Measurements from ENCODE around the gene STRADA. TPM values are rescaled to one million over a fixed set of nuclear protein-coding genes. Genes with fewer than 3 reads are reported as not detected.

Gene STRADA
- total RNA-seq, 1 experiment from 2014 or later = 18.1 TPM

DNA sequence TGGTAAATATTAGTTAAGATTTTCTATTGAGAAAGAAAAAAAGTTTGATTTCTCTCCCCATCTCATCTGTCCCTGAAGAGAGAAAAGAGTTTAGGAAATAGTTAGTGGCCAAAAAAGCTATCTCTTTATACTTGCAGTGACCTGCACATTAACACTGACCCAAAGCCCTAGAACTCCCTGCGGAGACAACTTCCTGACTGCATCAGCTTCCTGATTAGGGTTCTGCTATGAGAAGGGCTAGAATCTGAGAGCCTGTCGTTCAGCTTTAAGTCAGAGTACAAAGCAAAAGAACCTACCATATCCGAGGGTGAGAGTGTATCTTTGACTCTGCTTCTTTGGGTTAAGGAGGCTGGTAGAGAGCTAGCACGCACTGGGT, 66.4 kb downstream of the STRADA start:
- no peaks in the 10 kb centered on the region for H3K9me3 Mint-ChIP-seq (ENCODE audit: low read depth, unreplicated experiment)
- intact Hi-C loops (cut with micrococcal nuclease; ENCODE audit: unreplicated experiment) = loop anchor here (10.0 kb wide), 1 partner anchor 50 kb away; the partner anchor contains the start of gene MAP3K3
- CTCF ChIA-PET = interaction anchor here (0.7 to 1.4 kb wide), 4 partner anchors 13 to 250 kb away, joined by 3 to 6 read pairs (median 3); no protein-coding TSS in a partner anchor
- peak overlapping the region; percentile 66 for H3K4me3 Mint-ChIP-seq (ENCODE audit: low read depth, unreplicated experiment)
- DNase-seq = no peak
- peaks cover 22% of the 10 kb centered on the region for H3K4me1 Mint-ChIP-seq (ENCODE audit: low read depth, unreplicated experiment)
- H3K36me3 Mint-ChIP-seq (ENCODE audit: insufficient read depth, unreplicated experiment) = peaks cover 5% of the 10 kb centered on the region
- BruUV-seq (replicated peaks) = no TSS peak
- H3K27ac Mint-ChIP-seq (ENCODE audit: unreplicated experiment) = no peak overlapping the region
- H3K27me3 Mint-ChIP-seq (ENCODE audit: unreplicated experiment) = no peaks in the 10 kb centered on the region
- TF ChIP-seq, protein P1, sequence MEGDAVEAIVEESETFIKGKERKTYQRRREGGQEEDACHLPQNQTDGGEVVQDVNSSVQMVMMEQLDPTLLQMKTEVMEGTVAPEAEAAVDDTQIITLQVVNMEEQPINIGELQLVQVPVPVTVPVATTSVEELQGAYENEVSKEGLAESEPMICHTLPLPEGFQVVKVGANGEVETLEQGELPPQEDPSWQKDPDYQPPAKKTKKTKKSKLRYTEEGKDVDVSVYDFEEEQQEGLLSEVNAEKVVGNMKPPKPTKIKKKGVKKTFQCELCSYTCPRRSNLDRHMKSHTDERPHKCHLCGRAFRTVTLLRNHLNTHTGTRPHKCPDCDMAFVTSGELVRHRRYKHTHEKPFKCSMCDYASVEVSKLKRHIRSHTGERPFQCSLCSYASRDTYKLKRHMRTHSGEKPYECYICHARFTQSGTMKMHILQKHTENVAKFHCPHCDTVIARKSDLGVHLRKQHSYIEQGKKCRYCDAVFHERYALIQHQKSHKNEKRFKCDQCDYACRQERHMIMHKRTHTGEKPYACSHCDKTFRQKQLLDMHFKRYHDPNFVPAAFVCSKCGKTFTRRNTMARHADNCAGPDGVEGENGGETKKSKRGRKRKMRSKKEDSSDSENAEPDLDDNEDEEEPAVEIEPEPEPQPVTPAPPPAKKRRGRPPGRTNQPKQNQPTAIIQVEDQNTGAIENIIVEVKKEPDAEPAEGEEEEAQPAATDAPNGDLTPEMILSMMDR (IDR thresholded peaks at IDR 0.05; ENCODE audit: unreplicated experiment) = no peak

DNA sequence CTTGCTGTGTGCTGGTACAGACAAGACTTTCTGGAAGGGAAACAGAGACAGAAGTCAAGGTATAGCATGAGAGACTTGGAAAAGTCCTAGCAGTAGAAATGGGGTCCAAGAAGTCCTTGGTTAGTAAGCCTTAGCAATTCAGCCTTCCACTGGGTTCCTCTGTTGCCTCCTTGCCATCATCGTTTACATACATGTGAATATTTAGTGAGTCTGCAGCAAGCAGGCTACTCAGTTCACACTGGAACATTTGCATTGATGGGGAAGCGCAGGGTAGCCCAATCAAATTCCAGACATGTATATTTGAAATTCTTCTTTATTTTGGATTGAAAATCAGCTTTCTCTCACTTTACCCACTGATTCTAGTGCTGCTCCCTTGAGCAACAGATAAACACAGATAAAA, 68.7 kb downstream of the STRADA start:
- TF ChIP-seq, protein P1 (IDR thresholded peaks at IDR 0.05; ENCODE audit: unreplicated experiment) = no peak
- CTCF ChIA-PET = no interaction called here
- BruUV-seq (replicated peaks) = no TSS peak

DNA sequence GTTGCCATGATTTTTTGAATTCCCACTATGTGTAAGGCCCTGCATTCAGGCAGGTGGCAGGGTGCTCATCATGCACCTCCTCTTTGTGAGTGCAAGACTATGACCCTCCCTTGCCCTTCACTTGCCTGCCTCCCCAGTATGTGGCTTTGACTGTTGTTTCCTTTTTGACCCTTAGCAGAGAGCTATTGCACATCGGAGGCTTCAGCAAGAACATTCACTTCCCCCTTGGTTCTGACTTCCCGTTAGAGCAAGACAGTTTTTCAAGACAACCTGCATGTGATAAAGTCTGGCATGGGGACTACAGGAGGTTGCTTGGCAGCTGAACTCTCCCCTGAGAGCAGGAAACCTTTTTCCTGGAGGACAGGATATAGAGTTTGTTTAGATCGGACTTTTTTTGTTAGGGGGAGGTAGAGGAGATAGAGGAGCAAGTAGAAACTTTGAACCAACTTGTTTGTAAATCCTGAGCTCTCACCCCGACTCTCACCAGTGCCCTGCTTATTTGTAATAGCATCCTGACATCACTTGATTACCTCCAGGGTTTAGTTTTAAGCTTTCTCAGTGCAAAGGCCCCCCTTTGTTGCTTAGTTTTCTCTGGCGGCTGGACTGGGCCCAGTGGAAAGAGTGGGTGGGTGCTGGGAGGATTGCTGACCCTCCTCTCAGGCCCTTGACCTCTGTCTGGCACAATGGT, 75.9 kb downstream of the STRADA start:
- TF ChIP-seq, protein P1 (IDR thresholded peaks at IDR 0.05; ENCODE audit: unreplicated experiment) = no peak
- no peaks in the 10 kb centered on the region for H3K9me3 Mint-ChIP-seq (ENCODE audit: low read depth, unreplicated experiment)
- BruUV-seq (replicated peaks) = no TSS peak
- no peaks in the 10 kb centered on the region for H3K36me3 Mint-ChIP-seq (ENCODE audit: insufficient read depth, unreplicated experiment)
- no peak overlapping the region for H3K27ac Mint-ChIP-seq (ENCODE audit: unreplicated experiment)
- H3K27me3 Mint-ChIP-seq (ENCODE audit: unreplicated experiment) = no peaks in the 10 kb centered on the region
- DNase-seq = no peak
- no peak overlapping the region for H3K4me3 Mint-ChIP-seq (ENCODE audit: low read depth, unreplicated experiment)
- intact Hi-C loops (cut with micrococcal nuclease; ENCODE audit: unreplicated experiment) = no loop called here
- CTCF ChIA-PET = no interaction called here
- H3K4me1 Mint-ChIP-seq (ENCODE audit: low read depth, unreplicated experiment) = no peaks in the 10 kb centered on the region

More for the DNA sequence above, 68.7 kb downstream of the STRADA start:
- peaks cover 22% of the 10 kb centered on the region for H3K4me1 Mint-ChIP-seq (ENCODE audit: low read depth, unreplicated experiment)
- H3K9me3 Mint-ChIP-seq (ENCODE audit: low read depth, unreplicated experiment) = no peaks in the 10 kb centered on the region
- no peaks in the 10 kb centered on the region for H3K27me3 Mint-ChIP-seq (ENCODE audit: unreplicated experiment)
- no peak overlapping the region for H3K27ac Mint-ChIP-seq (ENCODE audit: unreplicated experiment)
- H3K4me3 Mint-ChIP-seq (ENCODE audit: low read depth, unreplicated experiment) = no peak overlapping the region
- intact Hi-C loops (cut with micrococcal nuclease; ENCODE audit: unreplicated experiment) = loop anchor here (10.0 kb wide), 1 partner anchor 48 kb away; the partner anchor contains the start of gene MAP3K3
- H3K36me3 Mint-ChIP-seq (ENCODE audit: insufficient read depth, unreplicated experiment) = peaks cover 5% of the 10 kb centered on the region
- DNase-seq = no peak

DNA sequence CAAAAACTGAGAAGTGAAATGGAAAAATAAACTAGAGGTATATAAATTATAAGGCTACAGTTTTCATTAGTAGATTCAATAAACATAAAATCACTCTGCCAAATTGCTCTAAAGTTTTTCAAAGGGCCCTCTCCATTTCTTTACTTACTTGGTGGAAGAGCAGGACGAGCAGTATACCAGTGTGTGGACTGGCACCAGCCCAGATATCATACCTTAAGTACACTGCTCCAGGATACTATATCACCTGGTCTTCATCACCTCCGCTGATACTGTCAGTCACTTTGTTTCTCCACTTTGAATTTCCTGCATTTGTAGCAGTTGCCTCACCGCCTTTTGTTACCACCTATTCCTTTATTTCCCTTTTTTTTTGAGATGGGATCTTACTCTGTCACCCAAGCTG, 81.7 kb downstream of the STRADA start:
- H3K9me3 Mint-ChIP-seq (ENCODE audit: low read depth, unreplicated experiment) = no peaks in the 10 kb centered on the region
- no peaks in the 10 kb centered on the region for H3K27me3 Mint-ChIP-seq (ENCODE audit: unreplicated experiment)
- intact Hi-C loops (cut with micrococcal nuclease; ENCODE audit: unreplicated experiment) = no loop called here

More for the DNA sequence above, 81.7 kb downstream of the STRADA start:
- Mint-ChIP-seq H3K27ac (ENCODE audit: unreplicated experiment) (no peak overlapping the region), H3K36me3 (ENCODE audit: insufficient read depth, unreplicated experiment) (no peaks in the 10 kb centered on the region), H3K4me3 (ENCODE audit: low read depth, unreplicated experiment) (no peak overlapping the region), H3K4me1 (ENCODE audit: low read depth, unreplicated experiment) (no peaks in the 10 kb centered on the region)
- CTCF ChIA-PET = no interaction called here
- DNase-seq = no peak
- TF ChIP-seq, protein P1 (IDR thresholded peaks at IDR 0.05; ENCODE audit: unreplicated experiment) = no peak
- no TSS peak for BruUV-seq (replicated peaks)

Measured in Calu3 (cell line).